Stimulated activated CD4-positive, alpha-beta T cell treated with anti-CD3 and anti-CD28 coated beads, Interleukin-2, amount 100 ng/mL, for 24 hours (primary cell): Measurements from ENCODE around the gene CLCA4.

ENCODE experiments used
- DNase-seq, 2 donors: peaks; one replicate each; pipeline ENCODE4 v3.0.0-alpha.2; 2020

CLCA4 gene

DNA sequence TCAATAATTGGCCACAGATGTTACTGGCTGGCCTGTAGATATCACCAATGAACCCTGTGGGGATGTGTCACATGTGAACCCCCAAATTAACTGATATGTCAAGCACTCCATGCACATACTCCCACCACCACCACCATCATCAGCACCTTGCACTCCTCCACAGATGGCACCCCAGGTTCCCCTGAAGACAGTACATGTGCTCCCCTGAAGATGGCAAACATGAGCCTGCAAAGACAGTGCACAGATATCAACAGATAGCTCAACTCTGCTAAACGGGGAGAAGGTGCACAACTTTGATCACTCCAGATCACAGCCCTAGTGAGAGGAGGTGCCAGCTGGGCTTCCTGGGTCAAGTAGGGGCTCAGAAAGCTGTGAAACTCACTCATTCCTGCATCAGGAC is 74.4 kb downstream of the CLCA4 start:
- no peak for DNase-seq
